Measurements from ENCODE around the gene SDSL. TPM values are rescaled to one million over a fixed set of nuclear protein-coding genes. Genes with fewer than 3 reads are reported as not detected.

SDSL gene
- total RNA-seq, 6 experiments from 2014 or later = 25.5 to 85.7 (median 32.3) TPM

GRCh38 chr12:113432986-113433385, 10.8 kb downstream of the SDSL start:
- ATAC-seq = no peak

GRCh38 chr12:113435367-113435766, 13.2 kb downstream of the SDSL start:
- ATAC-seq (no peak), DNase-seq (no peak)
- H3K27ac ChIP-seq = no peak overlapping the region
- 90% methylated on average over 4 of the region's 5 CpGs for WGBS (ENCODE audit: insufficient coverage, low coverage, low lambda C conversion rate, missing lambda C conversion rate)
- H3K36me3 ChIP-seq = no peaks in the 10 kb centered on the region
- H3K4me3 ChIP-seq = no peak overlapping the region
- no peaks in the 10 kb centered on the region for H3K27me3 ChIP-seq
- no peaks in the 10 kb centered on the region for H3K4me1 ChIP-seq
- intact Hi-C loops (cut with DNase I) = loop anchor here (10.0 kb wide), 2 partner anchors 121 to 241 kb away; no protein-coding TSS in a partner anchor
- TF ChIP-seq, protein P1, sequence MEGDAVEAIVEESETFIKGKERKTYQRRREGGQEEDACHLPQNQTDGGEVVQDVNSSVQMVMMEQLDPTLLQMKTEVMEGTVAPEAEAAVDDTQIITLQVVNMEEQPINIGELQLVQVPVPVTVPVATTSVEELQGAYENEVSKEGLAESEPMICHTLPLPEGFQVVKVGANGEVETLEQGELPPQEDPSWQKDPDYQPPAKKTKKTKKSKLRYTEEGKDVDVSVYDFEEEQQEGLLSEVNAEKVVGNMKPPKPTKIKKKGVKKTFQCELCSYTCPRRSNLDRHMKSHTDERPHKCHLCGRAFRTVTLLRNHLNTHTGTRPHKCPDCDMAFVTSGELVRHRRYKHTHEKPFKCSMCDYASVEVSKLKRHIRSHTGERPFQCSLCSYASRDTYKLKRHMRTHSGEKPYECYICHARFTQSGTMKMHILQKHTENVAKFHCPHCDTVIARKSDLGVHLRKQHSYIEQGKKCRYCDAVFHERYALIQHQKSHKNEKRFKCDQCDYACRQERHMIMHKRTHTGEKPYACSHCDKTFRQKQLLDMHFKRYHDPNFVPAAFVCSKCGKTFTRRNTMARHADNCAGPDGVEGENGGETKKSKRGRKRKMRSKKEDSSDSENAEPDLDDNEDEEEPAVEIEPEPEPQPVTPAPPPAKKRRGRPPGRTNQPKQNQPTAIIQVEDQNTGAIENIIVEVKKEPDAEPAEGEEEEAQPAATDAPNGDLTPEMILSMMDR (IDR thresholded peaks at IDR 0.05) = no peak
- no peak for TF ChIP-seq POLR2A (IDR thresholded peaks at IDR 0.05)
- no peaks in the 10 kb centered on the region for H3K9me3 ChIP-seq

More at GRCh38 chr12:113432986-113433385, 10.8 kb downstream of the SDSL start:
- intact Hi-C loops (cut with DNase I) = loop anchor here (10.0 kb wide), 2 partner anchors 118 to 238 kb away; no protein-coding TSS in a partner anchor
- TF ChIP-seq, protein P1 (IDR thresholded peaks at IDR 0.05) = no peak
- no peak for TF ChIP-seq POLR2A (IDR thresholded peaks at IDR 0.05)
- Histone ChIP-seq H3K4me3 (no peak overlapping the region), H3K9me3 (no peaks in the 10 kb centered on the region), H3K4me1 (no peaks in the 10 kb centered on the region), H3K27ac (no peak overlapping the region), H3K27me3 (no peaks in the 10 kb centered on the region), H3K36me3 (no peaks in the 10 kb centered on the region)
- DNase-seq = no peak

DNA sequence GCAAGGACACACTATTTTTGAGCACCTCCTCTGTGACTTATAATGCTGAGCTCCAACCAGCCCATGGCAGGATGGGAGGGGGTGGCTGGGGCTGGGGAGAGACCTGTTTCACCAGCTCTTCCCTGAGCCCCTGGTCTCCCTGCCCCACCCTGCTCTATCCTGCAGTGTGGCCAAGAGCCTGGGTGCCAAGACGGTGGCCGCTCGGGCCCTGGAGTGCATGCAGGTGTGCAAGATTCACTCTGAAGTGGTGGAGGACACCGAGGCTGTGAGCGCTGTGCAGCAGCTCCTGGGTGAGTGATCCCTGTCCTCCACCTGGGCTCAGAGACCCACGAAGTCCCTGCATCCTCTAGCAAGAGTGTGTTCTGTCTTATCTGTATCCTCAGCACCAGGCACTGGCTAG, 14.4 kb downstream of the SDSL start:
- Histone ChIP-seq H3K9me3 (no peaks in the 10 kb centered on the region), H3K4me3 (no peak overlapping the region), H3K36me3 (no peaks in the 10 kb centered on the region), H3K27ac (no peak overlapping the region), H3K27me3 (no peaks in the 10 kb centered on the region), H3K4me1 (no peaks in the 10 kb centered on the region)
- intact Hi-C loops (cut with DNase I) = loop anchor here (10.0 kb wide), 2 partner anchors 122 to 242 kb away; no protein-coding TSS in a partner anchor
- WGBS (ENCODE audit: insufficient coverage, low coverage, low lambda C conversion rate, missing lambda C conversion rate) = 70% methylated on average over 3 of the region's 6 CpGs
- no peak for ATAC-seq
- DNase-seq = no peak
- TF ChIP-seq, protein P1 (IDR thresholded peaks at IDR 0.05) = no peak
- TF ChIP-seq POLR2A (IDR thresholded peaks at IDR 0.05) = no peak

GRCh38 chr12:113436993-113437728, 15.0 kb downstream of the SDSL start:
- no peak for TF ChIP-seq POLR2A (IDR thresholded peaks at IDR 0.05)
- TF ChIP-seq, protein P1 (IDR thresholded peaks at IDR 0.05) = no peak
- H3K27ac ChIP-seq = no peak overlapping the region
- 87% methylated on average over 5 of the region's 6 CpGs for WGBS (ENCODE audit: insufficient coverage, low coverage, low lambda C conversion rate, missing lambda C conversion rate)

More at GRCh38 chr12:113436993-113437728, 15.0 kb downstream of the SDSL start:
- no peaks in the 10 kb centered on the region for H3K9me3 ChIP-seq
- no peak for ATAC-seq
- DNase-seq = no peak
- H3K4me3 ChIP-seq = no peak overlapping the region
- H3K4me1 ChIP-seq = no peaks in the 10 kb centered on the region
- intact Hi-C loops (cut with DNase I) = loop anchor here (10.0 kb wide), 2 partner anchors 122 to 242 kb away; no protein-coding TSS in a partner anchor
- no peaks in the 10 kb centered on the region for H3K27me3 ChIP-seq
- H3K36me3 ChIP-seq = no peaks in the 10 kb centered on the region
